Measurements from ENCODE around the gene SLC6A13. TPM values are rescaled to one million over a fixed set of nuclear protein-coding genes. Genes with fewer than 3 reads are reported as not detected.

The SLC6A13 gene
- total and polyA plus RNA-seq, 2 of the 8 experiments (the other 6 are each of a cell fraction or from before 2014, with no cell fraction given), result 0.03 TPM; not detected in 1

DNA sequence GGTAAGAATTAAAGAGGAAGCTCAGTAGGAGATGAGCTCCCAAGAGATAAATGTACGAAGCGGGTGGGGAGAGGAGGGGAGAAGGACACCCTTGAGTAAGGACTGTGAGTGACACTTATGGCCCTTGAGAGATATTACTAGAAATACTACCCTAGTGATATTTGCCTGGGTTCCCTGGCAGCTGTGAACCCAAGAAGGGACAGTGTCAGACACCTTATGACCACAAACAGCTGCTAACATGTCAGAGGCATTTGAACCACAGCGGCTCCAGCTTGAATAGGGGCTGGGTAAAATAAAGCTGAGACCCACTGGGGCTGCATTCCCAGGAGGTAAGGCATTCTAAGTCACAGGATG, 29.0 kb downstream of the SLC6A13 start:
- no peaks in the 10 kb centered on the region for H3K79me1 ChIP-seq (ENCODE audit: low read depth, low read length)
- H3K56ac ChIP-seq (replicated peaks; ENCODE audit: insufficient read length, low read depth, low read length), result no peak overlapping the region
- ChIA-PET POLR2A (ENCODE audit: partially characterized antibody) (interaction anchor here (0.6 to 1.0 kb wide), 2 partner anchors 34 to 1691 kb away, joined by 3 read pairs; no protein-coding TSS in a partner anchor), CTCF (ENCODE audit: partially characterized antibody) (interaction anchor here (0.8 to 8.6 kb wide), 5 partner anchors 10 to 80 kb away, joined by 3 to 101 read pairs (median 5); no protein-coding TSS in a partner anchor)
- H3K79me2 ChIP-seq (ENCODE audit: control insufficient read depth in 1 of 2, insufficient read depth in 2 of 2, low read length in 2 of 2), result no peaks in the 10 kb centered on the region
- TF ChIP-seq SP4 (IDR thresholded peaks at IDR 0.05; ENCODE audit: low read length), result no peak
- TF ChIP-seq CHD2 (IDR thresholded peaks at IDR 0.05; ENCODE audit: low read length), result no peak
- no peak overlapping the region for H4K91ac ChIP-seq (replicated peaks; ENCODE audit: insufficient read length, low read length)
- H2BK12ac ChIP-seq (ENCODE audit: low read depth, low read length), result no peak overlapping the region
- DNase-seq (ENCODE audit: low read depth in 1 of 2, low spot score in 2 of 2), result no peak
- peaks cover 8 to 13% of the 10 kb centered on the region in 2 experiments for H3K9me3 ChIP-seq (ENCODE audit: insufficient read depth in 2 of 2, low read depth in 1 of 2, low read length in 1 of 2)
- no peak overlapping the region for H3K18ac ChIP-seq (ENCODE audit: extremely low read depth, low read length)
- H2BK5ac ChIP-seq (ENCODE audit: low read depth, low read length), result no peak overlapping the region
- H2AFZ ChIP-seq (ENCODE audit: low read length), result 0 out of 2 replicates have a peak overlapping the region, but pooled peaks have one; percentile 9
- H3K4me2 ChIP-seq (ENCODE audit: insufficient read depth in 1 of 2, low read depth in 2 of 2, low read length in 2 of 2), result no peak overlapping the region
- H2BK20ac ChIP-seq (ENCODE audit: low read length), result no peak overlapping the region
- no peak overlapping the region for H4K8ac ChIP-seq (ENCODE audit: extremely low read depth, insufficient read depth, low read length)
- no peak overlapping the region for H2BK15ac ChIP-seq (ENCODE audit: low read length)
- H3K23ac ChIP-seq (ENCODE audit: insufficient read length), result no peak overlapping the region
- FAIRE-seq, result no peak
- no peak overlapping the region for H3K9ac ChIP-seq (replicated peaks in 1 of 4; ENCODE audit: extremely low read depth in 1 of 4, low read depth in 3 of 4, low read length in 3 of 4)
- no peak overlapping the region for H3K27ac ChIP-seq (ENCODE audit: low read depth, low read length)
- no peak overlapping the region for H2BK120ac ChIP-seq (replicated peaks; ENCODE audit: low read depth, low read length)
- H4K20me1 ChIP-seq (replicated peaks in 1 of 2; ENCODE audit: control insufficient read depth in 1 of 2, insufficient read depth in 2 of 2, low read length in 2 of 2), result no peaks in the 10 kb centered on the region
- 91% methylated on average over 3 of the region's 3 CpGs; no CpG with 5 or more reads in 1 of the 2 experiments for WGBS, 2 experiments (ENCODE audit: extremely low coverage in 1 of 2, insufficient coverage in 1 of 2, insufficient read length in 1 of 2, insufficient replicate concordance in 2 of 2, low coverage in 1 of 2, low lambda C conversion rate in 2 of 2, missing lambda C conversion rate in 1 of 2)
- H4K5ac ChIP-seq (ENCODE audit: insufficient read length, low read depth, low read length), result no peak overlapping the region
- peaks cover 0 to 14% (median 5%) of the 10 kb centered on the region in 4 experiments; a peak in 5 of 7 replicates for H3K4me1 ChIP-seq (replicated peaks in 1 of 4; ENCODE audit: control insufficient read depth in 3 of 4, insufficient read depth in 4 of 4, low read length in 3 of 4)
- H3K23me2 ChIP-seq (ENCODE audit: low read depth, low read length), result no peaks in the 10 kb centered on the region
- no peak overlapping the region for H2AK5ac ChIP-seq (ENCODE audit: low read depth, low read length)
- H3K14ac ChIP-seq (ENCODE audit: insufficient read length), result no peak overlapping the region
- H3K4me3 ChIP-seq (ENCODE audit: extremely low read depth in 1 of 4, insufficient read depth in 2 of 4, low read depth in 3 of 4, low read length in 4 of 4), result no peak overlapping the region
- no peak overlapping the region for H3K4ac ChIP-seq (replicated peaks; ENCODE audit: insufficient read length, low read depth, low read length)
- peaks cover 0 to under 1% (median 0%) of the 10 kb centered on the region in 4 experiments; a peak in 2 of 7 replicates for H3K27me3 ChIP-seq (replicated peaks in 1 of 4; ENCODE audit: control insufficient read depth in 3 of 4, extremely low read depth in 1 of 4, insufficient read depth in 3 of 4, low read length in 3 of 4)
- no peaks in the 10 kb centered on the region for H3K36me3 ChIP-seq (ENCODE audit: control insufficient read depth in 2 of 4, insufficient read depth in 4 of 4, low read length in 3 of 4)
